Neural progenitor cell (in vitro differentiated cells): Measurements from ENCODE around the gene HSPB6. TPM values are rescaled to one million over a fixed set of nuclear protein-coding genes. Genes with fewer than 3 reads are reported as not detected.
"Not testable (repeated sequence)": the region's sequence is repeated elsewhere in the genome, so short reads cannot be mapped to it uniquely, and the experiment has no call there.

Experiments used
- DNase-seq: peaks from one replicate; pipeline ENCODE4 v3.0.0-alpha.2; 2016; ENCODE audit warnings: low spot score
- H2AFZ ChIP-seq: fragments of 200-600 bp; sonication (generic); replicated peaks from 2 replicates; pipeline ENCODE4 v1.6.1; 2016; ENCODE audit warnings: antibody characterized with exemption
- H3F3A ChIP-seq: fragments of 200-600 bp; sonication (generic); 2 replicates; pipeline ENCODE4 v1.6.1; 2016; ENCODE audit warnings: antibody characterized with exemption, low read depth
- H3K27ac ChIP-seq: fragments of 200-600 bp; sonication (generic); 2 replicates; pipeline ENCODE4 v1.5.1; 2016; ENCODE audit warnings: mild to moderate bottlenecking
- H3K27me3 ChIP-seq: fragments of 200-600 bp; sonication (generic); 2 replicates; pipeline ENCODE4 v1.6.1; 2016; ENCODE audit warnings: mild to moderate bottlenecking, moderate library complexity
- H3K36me3 ChIP-seq: fragments of 200-600 bp; sonication (generic); 2 replicates; pipeline ENCODE4 v1.5.1; 2016
- H3K4me1 ChIP-seq: fragments of 200-600 bp; sonication (generic); 2 replicates; pipeline ENCODE4 v1.6.1; 2016; ENCODE audit warnings: mixed run types
- H3K4me2 ChIP-seq: fragments of 200-600 bp; sonication (generic); 2 replicates; pipeline ENCODE4 v1.6.1; 2016
- H3K4me3 ChIP-seq: fragments of 200-600 bp; sonication (generic); 2 replicates; pipeline ENCODE4 v1.5.1; 2016
- H3K79me2 ChIP-seq: fragments of 200-600 bp; sonication (generic); 2 replicates; pipeline ENCODE4 v1.6.1; 2016; ENCODE audit warnings: low read depth
- H3K9ac ChIP-seq: fragments of 200-600 bp; sonication (generic); 2 replicates; pipeline ENCODE4 v1.6.1; 2016
- H3K9me3 ChIP-seq: fragments of 200-600 bp; sonication (generic); 2 replicates; pipeline ENCODE4 v1.5.1; 2016; ENCODE audit warnings: low read depth
- H4K20me1 ChIP-seq: fragments of 200-600 bp; sonication (generic); 2 replicates; pipeline ENCODE4 v1.6.1; 2016; ENCODE audit warnings: low read depth
- H3K27ac Mint-ChIP-seq: 3 replicates; pipeline ENCODE4 v1.8.0; 2021; ENCODE audit warnings: mixed read lengths
- H3K27me3 Mint-ChIP-seq: 2 replicates; pipeline ENCODE4 v1.8.0; 2022; ENCODE audit warnings: low read depth, mild to moderate bottlenecking, inconsistent platforms, moderate library complexity, mixed read lengths; ENCODE audit not compliant: insufficient read depth
- H3K36me3 Mint-ChIP-seq: 3 replicates; pipeline ENCODE4 v1.8.0; 2021; ENCODE audit warnings: mixed read lengths
- H3K4me1 Mint-ChIP-seq: 3 replicates; pipeline ENCODE4 v1.8.0; 2021; ENCODE audit warnings: mixed read lengths
- H3K4me3 Mint-ChIP-seq: 3 replicates; pipeline ENCODE4 v1.8.0; 2021; ENCODE audit warnings: mild to moderate bottlenecking, moderate library complexity, mixed read lengths
- H3K9me3 Mint-ChIP-seq: 3 replicates; pipeline ENCODE4 v1.8.0; 2020; ENCODE audit warnings: mixed read lengths
- EZH2 ChIP-seq: fragments of 200-600 bp; sonication (generic); IDR thresholded peaks from 2 replicates; pipeline ENCODE4 v1.6.1; 2017; ENCODE audit warnings: antibody characterized with exemption, mild to moderate bottlenecking, moderate library complexity
- EZH2phosphoT487 ChIP-seq: fragments of 200-600 bp; sonication (generic); IDR thresholded peaks from 2 replicates; pipeline ENCODE4 v1.6.1; 2017; ENCODE audit warnings: antibody characterized with exemption
- total RNA-seq: library from RNA; depleted of rRNA; stranded (reverse); fragments of >200 nt; gene quantifications from 2 replicates; pipeline ENCODE4 v1.2.3, GENCODE V29; 2015; ENCODE audit warnings: low replicate concordance
- TF ChIP-seq, protein P1 (sequence below): fragments of 200-600 bp; sonication (generic); IDR thresholded peaks from 2 replicates; pipeline ENCODE4 v1.5.1; 2017; ENCODE audit warnings: antibody characterized with exemption, mild to moderate bottlenecking

HSPB6 gene
- total RNA-seq, 1 donor from 2014 or later: not detected

- Histone ChIP-seq H3K4me2 (peak overlapping the region; percentile 68), H3K79me2 (no peaks in the 10 kb centered on the region), H3K27me3 (peaks cover 46% of the 10 kb centered on the region), H3K36me3 (no peaks in the 10 kb centered on the region), H3K27ac (no peak overlapping the region), H3K9me3 (no peaks in the 10 kb centered on the region), H4K20me1 (no peaks in the 10 kb centered on the region), H3K9ac (no peak overlapping the region), H3K4me1 (peaks cover 5% of the 10 kb centered on the region), H2AFZ (peak overlapping the region; percentile 93), H3K4me3 (peak overlapping the region; percentile 25), H3F3A (no peaks in the 10 kb centered on the region)
- peak; percentile 51 for DNase-seq
- Mint-ChIP-seq H3K27me3 (peaks cover 44% of the 10 kb centered on the region), H3K36me3 (no peaks in the 10 kb centered on the region), H3K9me3 (no peaks in the 10 kb centered on the region), H3K27ac (no peak overlapping the region), H3K4me3 (no peak overlapping the region), H3K4me1 (peaks cover 5% of the 10 kb centered on the region)
- TF ChIP-seq EZH2 (no peak), EZH2phosphoT487 (no peak)
- TF ChIP-seq, protein P1, sequence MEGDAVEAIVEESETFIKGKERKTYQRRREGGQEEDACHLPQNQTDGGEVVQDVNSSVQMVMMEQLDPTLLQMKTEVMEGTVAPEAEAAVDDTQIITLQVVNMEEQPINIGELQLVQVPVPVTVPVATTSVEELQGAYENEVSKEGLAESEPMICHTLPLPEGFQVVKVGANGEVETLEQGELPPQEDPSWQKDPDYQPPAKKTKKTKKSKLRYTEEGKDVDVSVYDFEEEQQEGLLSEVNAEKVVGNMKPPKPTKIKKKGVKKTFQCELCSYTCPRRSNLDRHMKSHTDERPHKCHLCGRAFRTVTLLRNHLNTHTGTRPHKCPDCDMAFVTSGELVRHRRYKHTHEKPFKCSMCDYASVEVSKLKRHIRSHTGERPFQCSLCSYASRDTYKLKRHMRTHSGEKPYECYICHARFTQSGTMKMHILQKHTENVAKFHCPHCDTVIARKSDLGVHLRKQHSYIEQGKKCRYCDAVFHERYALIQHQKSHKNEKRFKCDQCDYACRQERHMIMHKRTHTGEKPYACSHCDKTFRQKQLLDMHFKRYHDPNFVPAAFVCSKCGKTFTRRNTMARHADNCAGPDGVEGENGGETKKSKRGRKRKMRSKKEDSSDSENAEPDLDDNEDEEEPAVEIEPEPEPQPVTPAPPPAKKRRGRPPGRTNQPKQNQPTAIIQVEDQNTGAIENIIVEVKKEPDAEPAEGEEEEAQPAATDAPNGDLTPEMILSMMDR: no peak
Measured at GRCh38 chr19:35797663-35798062, 40.8 kb upstream of the HSPB6 start.

- Mint-ChIP-seq H3K27ac (peak overlapping the region; percentile 50), H3K4me3 (peak overlapping the region; percentile 44), H3K27me3 (peaks cover 44% of the 10 kb centered on the region), H3K9me3 (no peaks in the 10 kb centered on the region), H3K4me1 (peaks cover 5% of the 10 kb centered on the region), H3K36me3 (no peaks in the 10 kb centered on the region)
- H2AFZ ChIP-seq: peak overlapping the region; percentile 93
- H3K9ac ChIP-seq: no peak overlapping the region
- no peaks in the 10 kb centered on the region for H4K20me1 ChIP-seq
- peaks cover 46% of the 10 kb centered on the region for H3K27me3 ChIP-seq
- no peaks in the 10 kb centered on the region for H3K36me3 ChIP-seq
- peak overlapping the region; percentile 68 for H3K4me2 ChIP-seq
- no peaks in the 10 kb centered on the region for H3K79me2 ChIP-seq
- H3K9me3 ChIP-seq: no peaks in the 10 kb centered on the region
- H3K4me3 ChIP-seq: peak overlapping the region; percentile 25
- no peaks in the 10 kb centered on the region for H3F3A ChIP-seq
- TF ChIP-seq EZH2 (peak; percentile 68), EZH2phosphoT487 (no peak)
- TF ChIP-seq, protein P1: no peak
- no peak for DNase-seq
- H3K27ac ChIP-seq: no peak overlapping the region
- peaks cover 5% of the 10 kb centered on the region for H3K4me1 ChIP-seq
Measured at GRCh38 chr19:35796645-35797542, 40.1 kb upstream of the HSPB6 start.

DNA sequence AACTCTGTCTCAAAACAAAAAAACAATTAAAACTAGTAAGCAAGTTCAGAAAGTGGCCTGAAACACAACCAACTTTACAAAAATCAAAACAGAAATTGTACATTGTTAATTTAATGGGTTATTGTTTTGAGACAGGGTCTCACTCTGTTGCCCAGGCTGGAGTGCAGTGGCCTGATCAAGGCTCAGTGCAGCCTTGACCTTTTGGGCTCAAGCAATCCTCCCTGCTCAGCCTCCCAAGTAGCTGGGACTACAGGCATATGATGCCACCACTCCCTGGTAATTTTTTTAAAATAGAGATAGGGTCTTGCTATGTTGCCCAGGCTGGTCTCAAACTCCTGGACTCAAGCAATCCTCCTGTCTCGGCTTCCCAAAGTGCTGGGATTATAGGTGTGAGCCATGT is 38.7 kb upstream of the HSPB6 start:
- H4K20me1 ChIP-seq, H3K27ac ChIP-seq, H2AFZ ChIP-seq, H3K9me3 Mint-ChIP-seq, H3K4me3 Mint-ChIP-seq, H3K4me3 ChIP-seq, H3F3A ChIP-seq, H3K4me1 Mint-ChIP-seq, DNase-seq, H3K79me2 ChIP-seq, H3K36me3 Mint-ChIP-seq, H3K36me3 ChIP-seq, H3K4me2 ChIP-seq, H3K27ac Mint-ChIP-seq, H3K9ac ChIP-seq, H3K9me3 ChIP-seq, H3K4me1 ChIP-seq: not testable (repeated sequence)
- H3K27me3 ChIP-seq: peaks cover 46% of the 10 kb centered on the region
- peaks cover 40% of the 10 kb centered on the region for H3K27me3 Mint-ChIP-seq
